ENCODE results near the gene CSRP1.

DNA sequence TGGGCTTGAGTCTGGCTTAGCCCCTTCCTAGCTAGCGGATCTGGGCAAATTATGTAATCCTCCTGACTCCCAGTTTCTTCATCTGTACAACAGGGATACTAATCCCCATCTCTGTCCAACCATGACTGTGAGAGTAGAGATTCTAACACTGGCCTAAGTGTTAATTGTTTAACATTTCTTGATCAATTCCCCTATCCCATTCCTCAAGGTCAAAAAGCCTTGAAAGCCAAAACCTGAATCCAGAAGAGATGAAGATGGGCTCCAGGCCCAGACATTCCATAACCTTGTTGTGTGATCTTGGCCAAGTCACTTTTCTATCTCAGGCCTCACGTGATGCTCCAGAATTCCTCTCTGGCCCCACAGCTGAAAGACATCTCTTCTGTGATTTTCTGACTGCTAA lies 19.2 kb downstream of the CSRP1 start:
- TF ChIP-seq CTCF (IDR thresholded peaks at IDR 0.05) (no peak), POLR2A (IDR thresholded peaks at IDR 0.05) (no peak)
